Upper lobe of left lung (tissue), 6 donors: ENCODE measurements around the gene PRKG1. TPM values are rescaled to one million over a fixed set of nuclear protein-coding genes. Genes with fewer than 3 reads are reported as not detected.

Source experiments
- ATAC-seq, 2 donors: fragments of 200-7000 bp; cut with Tn5 transposase; one replicate each; pipeline ENCODE4 v1.9.1; 2022; ENCODE audit warnings: mild to moderate bottlenecking in 2 of 2, moderate library complexity in 2 of 2; ENCODE audit not compliant: low FRiP score in 2 of 2
- DNase-seq, 2 donors: peaks; one replicate each; pipeline ENCODE4 v3.0.0-alpha.2; 2019 to 2020
- H3K27ac ChIP-seq, 4 donors: fragments of 200-600 bp; sonication (generic); one replicate each; pipeline ENCODE4 v1.5.1; 2016 to 2019
- H3K27me3 ChIP-seq, 4 donors: fragments of 200-600 bp; sonication (generic); one replicate each; pipeline ENCODE4 v1.5.1; 2017 to 2019
- H3K36me3 ChIP-seq, 4 donors: fragments of 200-600 bp; sonication (generic); one replicate each; pipeline ENCODE4 v1.5.1; 2016 to 2019
- H3K4me1 ChIP-seq, 4 donors: fragments of 200-600 bp; sonication (generic); one replicate each; pipeline ENCODE4 v1.5.1; 2018 to 2019
- H3K4me3 ChIP-seq, 4 donors: fragments of 200-600 bp; sonication (generic); one replicate each; pipeline ENCODE4 v1.5.1; 2017 to 2019; ENCODE audit warnings: mild to moderate bottlenecking in 2 of 4, moderate library complexity in 1 of 4
- H3K9me3 ChIP-seq, 4 donors: fragments of 200-600 bp; sonication (generic); one replicate each; pipeline ENCODE4 v1.5.1; 2018 to 2019
- EP300 ChIP-seq, 4 donors: sonication (generic); formaldehyde crosslinking; IDR thresholded peaks; one replicate each; pipeline ENCODE4 v1.5.1; 2017; ENCODE audit warnings: antibody characterized with exemption in 4 of 4, control low read depth in 2 of 4
- POLR2A ChIP-seq, 4 donors: fragments of 450-650 bp; IDR thresholded peaks; one replicate each; pipeline ENCODE4 v1.5.1; 2016 to 2017; ENCODE audit warnings: antibody characterized with exemption in 4 of 4, mild to moderate bottlenecking in 2 of 4
- POLR2AphosphoS5 ChIP-seq, 2 donors: sonication (generic); formaldehyde crosslinking; IDR thresholded peaks; one replicate each; pipeline ENCODE4 v1.5.1; 2017; ENCODE audit warnings: antibody characterized with exemption in 2 of 2
- WGBS, 2 donors: methylation state at CpG; one replicate each; pipeline ENCODE4 v1.1.5; 2017 to 2018; 5-methylcytosine and 5-hydroxymethylcytosine counted together
- total RNA-seq, 6 donors: library from RNA; depleted of rRNA in 4 of 6; stranded (reverse); fragments of >200 nt in 4 of 6; gene quantifications; one replicate each; pipeline versions ENCODE4 v1.1.0 to v1.2.1, GENCODE V29; 2016 to 2021
- TF ChIP-seq, protein P1 (sequence below), 6 experiments: fragments of 450-650 bp in 4 of 6; fragments of 200-600 bp in 2 of 6; sonication (generic) in 2 of 6; IDR thresholded peaks; one replicate each; pipeline ENCODE4 v1.5.1; 2016 to 2019; ENCODE audit warnings: antibody characterized with exemption in 6 of 6
- donor health status: DM: no; HTN: no; CAD: no; lungs with moderate emphysema.
- donor health status: DM: no; HTN: yes; CAD: no; lungs with severe emphysema.

Gene PRKG1
- total RNA-seq, 6 donors from 2014 or later, result 12.9 to 43.0 (median 25.0) TPM

GRCh38 chr10:51371743-51372142, 297.5 kb downstream of the PRKG1 start:
- Histone ChIP-seq H3K27me3 (no peaks in the 10 kb centered on the region), H3K27ac (no peak overlapping the region), H3K36me3 (no peaks in the 10 kb centered on the region), H3K4me1 (peaks cover 0 to 4% (median 0%) of the 10 kb centered on the region in 4 donors), H3K9me3 (no peaks in the 10 kb centered on the region), H3K4me3 (no peak overlapping the region)
- 66 to 76% methylated on average over 2 of the region's 2 CpGs for WGBS, 2 donors
- DNase-seq (no peak), ATAC-seq (no peak)
- TF ChIP-seq POLR2AphosphoS5 (IDR thresholded peaks at IDR 0.05) (no peak), POLR2A (IDR thresholded peaks at IDR 0.05) (no peak), EP300 (IDR thresholded peaks at IDR 0.05) (no peak)
- TF ChIP-seq, protein P1, sequence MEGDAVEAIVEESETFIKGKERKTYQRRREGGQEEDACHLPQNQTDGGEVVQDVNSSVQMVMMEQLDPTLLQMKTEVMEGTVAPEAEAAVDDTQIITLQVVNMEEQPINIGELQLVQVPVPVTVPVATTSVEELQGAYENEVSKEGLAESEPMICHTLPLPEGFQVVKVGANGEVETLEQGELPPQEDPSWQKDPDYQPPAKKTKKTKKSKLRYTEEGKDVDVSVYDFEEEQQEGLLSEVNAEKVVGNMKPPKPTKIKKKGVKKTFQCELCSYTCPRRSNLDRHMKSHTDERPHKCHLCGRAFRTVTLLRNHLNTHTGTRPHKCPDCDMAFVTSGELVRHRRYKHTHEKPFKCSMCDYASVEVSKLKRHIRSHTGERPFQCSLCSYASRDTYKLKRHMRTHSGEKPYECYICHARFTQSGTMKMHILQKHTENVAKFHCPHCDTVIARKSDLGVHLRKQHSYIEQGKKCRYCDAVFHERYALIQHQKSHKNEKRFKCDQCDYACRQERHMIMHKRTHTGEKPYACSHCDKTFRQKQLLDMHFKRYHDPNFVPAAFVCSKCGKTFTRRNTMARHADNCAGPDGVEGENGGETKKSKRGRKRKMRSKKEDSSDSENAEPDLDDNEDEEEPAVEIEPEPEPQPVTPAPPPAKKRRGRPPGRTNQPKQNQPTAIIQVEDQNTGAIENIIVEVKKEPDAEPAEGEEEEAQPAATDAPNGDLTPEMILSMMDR (IDR thresholded peaks at IDR 0.05), result no peak

- H3K36me3 ChIP-seq, result no peaks in the 10 kb centered on the region
- DNase-seq (no peak), ATAC-seq (no peak)
- H3K27me3 ChIP-seq, result no peaks in the 10 kb centered on the region
- no peak for TF ChIP-seq EP300 (IDR thresholded peaks at IDR 0.05)
- TF ChIP-seq, protein P1 (IDR thresholded peaks at IDR 0.05), result no peak
- no peak for TF ChIP-seq POLR2AphosphoS5 (IDR thresholded peaks at IDR 0.05)
- no peak for TF ChIP-seq POLR2A (IDR thresholded peaks at IDR 0.05)
- no peaks in the 10 kb centered on the region for H3K4me1 ChIP-seq
- no peak overlapping the region for H3K27ac ChIP-seq
- 76 to 77% methylated on average over 2 of the region's 2 CpGs for WGBS, 2 donors
- H3K9me3 ChIP-seq, result no peaks in the 10 kb centered on the region
- H3K4me3 ChIP-seq, result no peak overlapping the region
Measured at GRCh38 chr10:51375790-51376189, 301.5 kb downstream of the PRKG1 start.

- Histone ChIP-seq H3K27ac (no peak overlapping the region), H3K4me3 (no peak overlapping the region), H3K36me3 (no peaks in the 10 kb centered on the region), H3K27me3 (no peaks in the 10 kb centered on the region), H3K4me1 (no peaks in the 10 kb centered on the region), H3K9me3 (no peaks in the 10 kb centered on the region)
- DNase-seq, result no peak
- ATAC-seq, result no peak
- WGBS, 2 donors, result 88 to 93% methylated on average over 4 of the region's 4 CpGs
- no peak for TF ChIP-seq EP300 (IDR thresholded peaks at IDR 0.05)
- TF ChIP-seq, protein P1 (IDR thresholded peaks at IDR 0.05), result no peak
- TF ChIP-seq POLR2AphosphoS5 (IDR thresholded peaks at IDR 0.05), result no peak
- no peak for TF ChIP-seq POLR2A (IDR thresholded peaks at IDR 0.05)
Measured at GRCh38 chr10:51377070-51377931, 303.0 kb downstream of the PRKG1 start.

GRCh38 chr10:51377932-51378599, 303.8 kb downstream of the PRKG1 start:
- 74 to 86% methylated on average over 3 of the region's 3 CpGs for WGBS, 2 donors
- H3K9me3 ChIP-seq, result no peaks in the 10 kb centered on the region
- ATAC-seq (no peak), DNase-seq (no peak)
- no peaks in the 10 kb centered on the region for H3K27me3 ChIP-seq
- TF ChIP-seq EP300 (IDR thresholded peaks at IDR 0.05) (no peak), POLR2A (IDR thresholded peaks at IDR 0.05) (no peak), POLR2AphosphoS5 (IDR thresholded peaks at IDR 0.05) (no peak)
- TF ChIP-seq, protein P1 (IDR thresholded peaks at IDR 0.05), result no peak
- no peaks in the 10 kb centered on the region for H3K36me3 ChIP-seq
- no peaks in the 10 kb centered on the region for H3K4me1 ChIP-seq
- H3K4me3 ChIP-seq, result no peak overlapping the region
- H3K27ac ChIP-seq, result no peak overlapping the region
